ENCODE data around the gene RELB. TPM values are rescaled to one million over a fixed set of nuclear protein-coding genes. Genes with fewer than 3 reads are reported as not detected.
A peak's percentile ranks its signal among the peaks of the same experiment; 100 is the strongest.
"Not testable (repeated sequence)": the region's sequence is repeated elsewhere in the genome, so short reads cannot be mapped to it uniquely, and the experiment has no call there.

RELB gene
- total RNA-seq, 1 donor from 2014 or later = 3.5 TPM

DNA sequence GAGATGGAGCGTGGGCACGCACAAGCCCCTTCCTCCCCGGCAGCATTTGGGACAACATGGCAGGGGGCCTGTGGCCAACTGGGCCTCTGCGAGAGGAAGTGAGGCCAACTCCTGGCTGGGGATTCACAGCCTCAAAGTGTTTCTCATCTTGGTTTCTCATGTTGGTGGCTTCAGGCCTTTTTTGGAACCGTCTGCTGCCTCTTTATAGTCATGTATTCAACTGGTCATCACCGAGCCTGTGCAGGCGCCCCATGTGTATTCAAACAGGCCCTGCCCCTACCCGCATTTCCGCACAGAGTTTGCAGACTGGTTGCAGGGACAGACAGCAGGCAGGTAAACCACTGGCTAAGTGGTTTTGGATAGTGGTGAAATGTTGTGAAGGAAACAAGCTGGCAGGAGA, 17.3 kb upstream of the RELB start:
- ATAC-seq (no peak), DNase-seq (no peak)
- intact Hi-C loops (cut with micrococcal nuclease) = no loop called here

DNA sequence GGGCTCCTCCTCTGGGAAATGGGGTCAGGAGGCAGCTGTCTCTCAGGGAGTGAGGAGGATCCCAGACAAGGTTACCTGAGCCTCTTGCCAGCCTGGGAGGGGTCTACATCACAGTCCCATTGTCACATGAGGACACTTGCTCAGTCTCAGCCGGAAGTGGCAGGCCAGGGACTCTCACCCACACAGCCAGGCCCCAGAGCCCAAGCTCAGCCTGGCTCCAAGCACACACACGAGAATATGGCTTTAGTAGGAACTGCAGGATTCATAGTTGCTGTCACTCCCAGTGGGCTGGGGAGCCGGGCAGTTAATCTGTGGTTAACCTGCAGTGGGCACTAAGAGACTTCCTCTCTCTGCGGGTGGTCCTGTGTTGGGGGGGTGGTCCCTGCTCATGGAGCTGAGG, 15.8 kb upstream of the RELB start:
- intact Hi-C loops (cut with micrococcal nuclease) = no loop called here

DNA sequence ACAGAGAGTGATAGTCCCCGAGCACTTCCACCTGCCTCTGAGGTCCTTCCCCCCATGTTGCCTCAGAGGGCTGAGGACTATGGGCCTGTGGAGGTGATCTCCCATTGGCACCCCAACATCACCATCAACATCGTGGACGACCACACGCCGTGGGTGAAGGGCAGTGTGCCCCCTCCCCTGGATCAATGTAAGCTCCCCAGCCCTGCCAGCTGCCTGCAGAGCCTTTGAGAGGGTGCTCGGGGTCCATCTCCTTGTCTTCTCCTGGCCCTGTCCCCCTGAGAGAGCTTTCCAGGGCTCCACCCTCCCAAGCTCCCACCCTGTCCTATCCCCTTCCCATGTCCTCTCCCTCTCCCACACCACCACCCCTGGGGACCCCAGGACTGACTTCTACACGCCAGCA, 14.9 kb upstream of the RELB start:
- no peak for ATAC-seq
- intact Hi-C loops (cut with micrococcal nuclease) = no loop called here
- no peak for DNase-seq

More for the DNA sequence above, 15.8 kb upstream of the RELB start:
- DNase-seq (no peak), ATAC-seq (no peak)

DNA sequence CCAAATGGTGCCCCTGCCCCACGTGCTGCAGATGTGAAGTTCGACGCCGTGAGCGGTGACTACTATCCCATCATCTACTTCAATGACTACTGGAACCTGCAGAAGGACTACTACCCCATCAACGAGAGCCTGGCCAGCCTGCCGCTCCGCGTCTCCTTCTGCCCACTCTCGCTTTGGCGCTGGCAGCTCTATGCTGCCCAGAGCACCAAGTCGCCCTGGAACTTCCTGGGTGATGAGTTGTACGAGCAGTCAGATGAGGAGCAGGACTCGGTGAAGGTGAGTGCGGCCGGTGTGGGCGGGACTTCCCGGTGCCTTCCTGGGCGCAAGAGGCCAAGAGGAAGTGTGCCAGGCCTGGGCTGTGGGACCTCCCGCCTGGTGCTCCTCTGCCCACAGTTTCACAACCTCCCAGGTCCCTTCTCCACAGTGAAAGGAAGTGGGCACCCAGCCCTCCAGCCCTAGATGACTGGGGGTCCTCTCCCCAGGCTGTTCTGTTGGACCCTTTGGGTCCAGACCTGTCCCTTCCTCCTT, 14.1 kb upstream of the RELB start:
- ATAC-seq = no peak
- DNase-seq = no peak
- intact Hi-C loops (cut with micrococcal nuclease) = no loop called here

DNA sequence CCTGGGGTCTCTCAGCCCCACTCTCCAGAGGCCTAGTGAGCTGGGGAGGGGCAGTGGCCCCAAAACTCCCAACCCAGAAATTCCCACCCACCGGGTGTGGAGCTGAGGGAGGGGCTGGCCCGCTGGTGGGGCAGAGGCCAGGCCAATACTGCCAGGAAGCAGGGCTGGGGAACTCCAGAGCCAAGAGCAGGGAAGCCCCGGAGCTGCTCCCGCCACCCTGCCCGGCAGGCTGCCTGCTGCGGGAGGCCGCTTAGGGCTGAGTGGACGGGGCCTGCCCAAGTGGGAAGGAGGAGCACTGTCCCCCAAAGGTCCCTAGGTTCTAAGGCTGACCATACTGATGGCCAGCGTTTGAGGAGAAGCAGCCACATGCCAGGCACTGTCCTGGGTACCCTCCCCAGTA, 13.0 kb upstream of the RELB start:
- DNase-seq = no peak
- no peak for ATAC-seq
- intact Hi-C loops (cut with micrococcal nuclease) = no loop called here

DNA sequence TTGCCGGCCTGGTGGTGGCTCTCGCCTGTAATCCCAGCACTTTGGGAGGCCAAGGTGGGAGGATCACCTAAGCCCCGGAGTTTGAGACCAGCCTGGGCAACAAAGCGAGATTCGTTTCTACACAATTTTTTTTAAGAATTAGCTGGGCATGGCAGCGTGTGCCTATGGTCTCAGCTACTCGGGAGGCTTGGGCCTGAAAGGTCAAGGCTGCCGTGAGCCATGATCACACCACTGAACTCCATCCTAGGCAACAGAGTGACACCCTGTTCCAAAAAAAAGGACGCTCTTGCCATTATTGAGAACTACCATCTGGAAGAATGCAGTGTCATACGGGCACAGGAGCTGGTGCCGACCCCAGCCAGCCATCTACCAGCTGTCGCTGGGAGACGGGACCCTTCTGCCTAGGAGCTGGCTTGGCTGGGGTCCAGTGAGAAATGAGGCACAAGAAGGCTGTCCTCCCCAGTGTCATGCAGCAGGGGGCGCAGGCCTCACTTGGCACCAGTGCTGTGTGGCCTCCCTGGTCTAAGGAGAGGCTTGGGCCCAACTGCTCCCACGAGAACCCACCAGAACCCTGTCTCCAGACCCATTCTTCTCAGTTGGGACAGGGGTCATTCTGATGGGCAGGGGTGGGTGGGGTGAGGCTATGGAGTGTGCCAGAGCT, 12.2 kb upstream of the RELB start:
- DNase-seq (peak; percentile 74), ATAC-seq (peak; percentile 43)
- intact Hi-C loops (cut with micrococcal nuclease) = no loop called here

DNA sequence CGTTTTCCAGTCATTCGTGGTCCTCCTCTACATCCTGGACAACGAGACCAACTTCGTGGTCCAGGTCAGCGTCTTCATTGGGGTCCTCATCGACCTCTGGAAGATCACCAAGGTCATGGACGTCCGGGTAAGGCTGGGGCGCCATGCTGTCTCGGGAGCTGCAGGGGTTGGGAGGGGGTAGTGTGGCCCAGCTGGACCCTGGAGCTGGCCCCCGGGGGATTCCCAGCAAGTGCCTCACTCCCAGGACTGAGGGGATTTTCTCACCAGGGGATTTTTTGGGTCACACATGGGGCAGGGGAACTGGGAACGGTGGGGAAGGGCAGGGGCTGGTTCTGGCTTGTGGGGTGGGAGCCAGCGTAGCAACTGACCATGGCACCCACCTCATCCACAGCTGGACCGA, 10.8 kb upstream of the RELB start:
- no peak for ATAC-seq
- intact Hi-C loops (cut with micrococcal nuclease) = no loop called here
- DNase-seq = no peak

DNA sequence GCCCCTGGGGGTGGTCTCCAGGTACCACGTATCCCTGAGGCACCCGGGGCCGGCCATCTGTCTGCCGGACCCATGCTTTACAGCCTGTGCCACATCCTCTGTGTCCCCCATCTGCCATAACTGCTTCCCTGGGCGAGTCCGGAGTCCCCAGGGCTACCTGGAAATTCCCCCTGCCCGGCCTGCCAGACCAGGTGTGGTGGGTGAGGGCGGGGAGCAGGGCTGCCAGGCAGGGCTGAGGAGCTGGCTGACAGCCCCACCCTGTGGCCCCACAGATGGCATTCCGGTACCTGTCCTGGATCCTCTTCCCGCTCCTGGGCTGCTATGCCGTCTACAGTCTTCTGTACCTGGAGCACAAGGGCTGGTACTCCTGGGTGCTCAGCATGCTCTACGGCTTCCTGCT, 10.3 kb upstream of the RELB start:
- intact Hi-C loops (cut with micrococcal nuclease) = no loop called here
- DNase-seq = no peak
- ATAC-seq = no peak

DNA sequence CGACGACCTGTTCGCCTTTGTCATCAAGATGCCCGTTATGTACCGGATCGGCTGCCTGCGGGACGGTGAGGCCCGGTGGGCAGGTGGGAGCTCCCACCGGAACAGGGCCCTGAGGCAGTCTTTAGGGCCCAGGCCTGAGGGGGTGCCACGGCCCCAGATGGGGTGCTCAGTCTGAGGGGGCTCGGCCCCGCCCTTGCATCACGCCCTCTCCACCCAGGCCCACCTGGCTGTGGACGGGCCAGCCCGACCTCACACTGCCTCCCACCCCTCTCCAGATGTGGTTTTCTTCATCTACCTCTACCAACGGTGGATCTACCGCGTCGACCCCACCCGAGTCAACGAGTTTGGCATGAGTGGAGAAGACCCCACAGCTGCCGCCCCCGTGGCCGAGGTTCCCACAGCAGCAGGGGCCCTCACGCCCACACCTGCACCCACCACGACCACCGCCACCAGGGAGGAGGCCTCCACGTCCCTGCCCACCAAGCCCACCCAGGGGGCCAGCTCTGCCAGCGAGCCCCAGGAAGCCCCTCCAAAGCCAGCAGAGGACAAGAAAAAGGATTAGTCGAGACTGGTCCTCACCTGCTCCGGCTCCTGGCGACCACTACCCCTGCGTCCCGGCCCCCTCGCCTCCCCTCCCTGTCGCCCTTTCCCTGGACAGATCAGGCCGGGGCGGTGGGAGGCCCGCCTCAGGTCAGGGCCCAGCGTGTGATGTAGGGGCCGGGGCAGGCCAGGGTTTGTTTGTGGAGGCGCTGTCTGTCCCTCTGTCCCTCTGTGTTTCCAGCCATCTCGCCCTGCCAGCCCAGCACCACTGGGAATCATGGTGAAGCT, 8.7 kb upstream of the RELB start:
- DNase-seq = no peak
- no peak for ATAC-seq
- intact Hi-C loops (cut with micrococcal nuclease) = no loop called here

DNA sequence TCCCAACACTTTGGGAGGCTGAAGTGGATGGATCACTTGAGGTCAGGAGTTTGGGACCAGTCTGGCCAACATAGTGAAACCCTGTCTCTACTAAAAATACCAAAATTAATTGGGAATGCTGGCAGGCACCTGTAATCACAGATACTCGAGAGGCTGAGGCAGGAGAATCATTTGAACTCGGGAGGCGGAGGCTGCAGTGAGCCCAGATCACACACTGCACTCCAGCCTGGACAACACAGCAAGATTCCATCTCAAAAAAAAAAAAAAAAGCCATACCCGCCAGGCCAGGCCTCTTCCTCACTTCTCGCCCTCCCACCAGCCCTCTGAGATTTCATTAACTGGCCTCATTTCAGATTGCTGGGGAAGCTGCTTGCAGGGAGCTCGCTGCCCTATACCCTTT, 7.7 kb upstream of the RELB start:
- ATAC-seq (no peak), DNase-seq (no peak)
- intact Hi-C loops (cut with micrococcal nuclease) = no loop called here

DNA sequence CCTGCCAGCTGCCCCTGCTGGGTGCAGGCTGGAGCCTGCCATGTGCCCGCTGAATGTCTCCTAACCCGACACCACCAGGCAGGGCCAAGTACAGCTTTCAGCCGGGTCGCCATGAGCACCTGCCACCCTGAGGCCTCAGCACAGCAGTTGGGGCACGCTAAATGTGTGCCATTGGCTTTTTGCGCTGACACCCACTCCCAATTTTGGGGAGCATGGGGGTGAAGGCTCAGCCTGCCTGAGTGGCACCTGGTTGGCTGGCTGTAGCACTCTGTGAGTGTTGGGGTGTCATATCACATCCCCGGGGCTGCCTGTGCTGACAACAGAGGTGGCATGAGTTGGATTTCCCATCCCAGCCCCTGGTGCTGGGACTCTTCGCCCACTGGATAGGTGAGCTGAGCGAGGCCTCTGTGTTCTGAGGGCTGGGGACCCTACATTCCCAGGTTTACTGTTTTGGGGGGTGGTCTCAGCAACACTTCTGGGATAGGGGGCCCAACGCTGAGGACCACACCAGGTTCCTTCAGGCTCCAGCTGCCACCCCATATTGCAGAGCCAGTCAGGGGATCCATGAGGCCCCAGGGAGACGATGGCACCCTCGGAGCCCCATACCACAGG, 7.2 kb upstream of the RELB start:
- intact Hi-C loops (cut with micrococcal nuclease) = no loop called here
- ATAC-seq (no peak), DNase-seq (no peak)

DNA sequence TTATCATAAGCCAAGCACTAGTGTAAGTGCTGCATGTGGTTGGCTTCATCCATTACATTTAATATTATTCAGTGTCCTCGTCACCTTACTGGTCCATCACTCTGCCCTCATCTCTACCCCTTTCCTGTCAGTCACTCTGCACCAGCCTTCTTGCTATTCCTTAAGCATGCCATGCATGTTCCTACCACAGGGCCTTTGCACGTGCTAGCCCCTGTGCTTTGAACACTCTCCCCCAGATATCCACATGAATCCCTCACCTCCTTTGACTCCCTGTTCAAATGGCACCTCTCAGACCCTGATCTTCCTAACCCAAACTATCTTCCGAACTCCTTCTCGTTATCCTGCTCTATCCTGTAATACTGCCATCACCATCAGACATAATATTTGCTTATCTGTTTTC, 3.2 kb upstream of the RELB start:
- intact Hi-C loops (cut with micrococcal nuclease) = no loop called here
- DNase-seq = no peak
- no peak for ATAC-seq

DNA sequence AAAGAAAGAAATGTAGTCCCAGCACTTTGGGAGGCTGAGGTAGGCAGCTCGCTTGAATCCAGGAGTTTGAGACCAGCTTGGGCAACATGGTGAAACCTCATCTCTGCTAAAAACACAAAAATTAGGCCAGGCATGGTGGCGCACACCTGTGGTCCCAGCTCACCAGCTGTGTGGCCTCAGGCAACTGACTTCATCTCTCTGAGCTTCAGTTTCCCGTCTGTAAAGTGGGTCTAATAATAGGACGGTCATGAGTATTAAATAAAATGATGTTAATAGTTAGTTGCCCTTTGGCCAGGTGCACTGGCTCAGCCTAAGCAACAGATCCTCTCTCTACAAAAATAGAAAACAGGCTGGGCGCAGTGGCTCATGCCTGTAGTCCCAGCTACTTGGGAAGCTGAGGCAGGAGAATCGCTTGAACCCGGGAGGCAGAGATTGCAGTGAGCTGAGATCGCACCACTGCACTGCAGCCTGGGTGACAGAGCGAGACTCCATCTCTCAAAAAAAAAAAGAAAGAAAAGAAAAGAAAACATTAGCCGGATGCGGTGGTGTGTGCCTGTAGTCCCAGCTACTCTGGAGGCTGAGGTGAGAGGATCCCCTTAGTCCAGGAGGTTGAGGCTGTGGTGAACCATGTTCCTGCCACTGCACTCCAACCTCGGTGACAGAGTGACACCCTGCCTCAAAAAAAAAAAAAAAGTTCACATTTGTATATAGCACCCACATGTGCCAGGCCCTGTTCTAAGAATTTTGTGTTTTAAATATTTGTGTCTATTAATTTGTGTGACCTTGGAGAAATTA, 1.9 kb upstream of the RELB start:
- ATAC-seq; intact Hi-C loops (cut with micrococcal nuclease); DNase-seq: not testable (repeated sequence)

DNA sequence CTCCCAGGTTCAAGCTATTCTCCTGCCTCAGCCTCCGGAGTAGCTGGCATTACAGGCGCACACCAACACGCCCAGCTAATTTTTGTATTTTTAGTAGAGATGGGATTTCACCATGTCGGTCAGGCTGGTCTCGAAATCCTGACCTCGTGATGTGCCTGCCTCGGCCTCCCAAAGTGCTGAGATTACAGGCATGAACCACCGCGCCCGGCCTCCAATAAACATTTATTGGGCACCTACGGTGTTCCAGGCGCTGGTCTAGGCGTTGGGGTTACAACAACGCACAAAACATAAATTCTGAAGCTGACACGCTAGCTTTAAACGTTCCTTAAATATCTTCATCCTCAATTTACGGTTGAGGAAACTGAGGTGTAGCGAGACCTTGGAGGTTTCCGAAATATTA, 599 bp upstream of the RELB start:
- DNase-seq; ATAC-seq; intact Hi-C loops (cut with micrococcal nuclease): not testable (repeated sequence)

DNA sequence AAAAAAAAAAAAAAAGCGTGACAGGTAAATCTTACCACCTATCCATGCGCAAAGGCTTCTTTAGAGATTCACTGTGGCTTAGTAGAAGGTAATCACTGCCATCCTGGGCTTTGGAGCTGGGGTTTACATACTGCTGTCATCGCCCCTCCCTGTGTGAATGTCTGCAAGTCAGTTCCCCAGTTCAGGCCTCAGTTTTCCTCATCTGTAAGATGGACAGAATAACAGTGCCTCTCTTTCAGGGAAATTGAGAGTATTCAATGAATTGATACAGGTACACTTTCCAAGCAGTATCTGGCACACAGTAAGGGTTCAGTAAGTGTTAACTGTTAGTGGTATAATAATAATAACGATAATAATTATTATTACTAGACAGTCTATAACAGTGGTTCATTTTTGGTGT, 2.2 kb downstream of the RELB start:
- ATAC-seq (no peak), DNase-seq (no peak)
- intact Hi-C loops (cut with micrococcal nuclease) = no loop called here

DNA sequence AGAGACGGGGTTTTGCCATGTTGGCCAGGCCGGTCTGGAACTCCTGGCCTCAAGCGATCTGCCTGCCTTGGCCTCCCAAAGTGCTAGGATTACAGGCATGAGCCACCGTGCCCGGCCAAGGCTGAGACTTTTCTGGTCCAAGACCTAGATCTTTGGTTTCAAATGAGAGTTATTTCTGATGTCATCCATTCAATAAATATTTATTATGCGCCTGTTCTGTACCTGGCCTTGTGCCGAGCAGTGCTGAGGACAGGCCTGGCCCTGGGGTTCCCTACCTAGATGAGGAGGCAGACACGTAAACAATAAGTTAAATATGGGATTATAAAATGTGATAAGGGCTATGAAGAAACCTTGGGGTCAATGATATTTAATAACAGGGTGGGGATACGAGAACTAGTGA, 4.5 kb downstream of the RELB start:
- intact Hi-C loops (cut with micrococcal nuclease) = no loop called here
- ATAC-seq (no peak), DNase-seq (no peak)

DNA sequence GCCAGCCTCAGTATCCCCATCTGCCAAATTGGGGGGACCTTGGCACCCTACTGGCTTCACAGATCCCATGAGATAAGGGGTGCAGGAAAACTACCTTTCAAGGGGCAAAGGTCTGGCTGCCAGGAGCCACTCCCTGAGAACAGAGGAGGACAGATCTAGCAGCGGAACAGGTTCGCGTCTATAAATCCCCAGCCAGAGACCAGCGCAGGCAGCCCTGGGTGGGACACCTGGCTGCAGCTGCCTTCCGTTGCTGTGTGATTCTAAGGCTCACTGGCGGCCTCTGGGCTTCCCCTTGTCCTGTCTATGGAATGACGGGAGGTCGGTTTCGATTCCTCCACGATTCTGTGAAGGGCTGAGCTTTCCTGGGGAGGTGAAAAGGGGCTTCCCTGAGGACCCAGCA, 7.3 kb downstream of the RELB start:
- no peak for ATAC-seq
- DNase-seq = no peak
- intact Hi-C loops (cut with micrococcal nuclease) = no loop called here

DNA sequence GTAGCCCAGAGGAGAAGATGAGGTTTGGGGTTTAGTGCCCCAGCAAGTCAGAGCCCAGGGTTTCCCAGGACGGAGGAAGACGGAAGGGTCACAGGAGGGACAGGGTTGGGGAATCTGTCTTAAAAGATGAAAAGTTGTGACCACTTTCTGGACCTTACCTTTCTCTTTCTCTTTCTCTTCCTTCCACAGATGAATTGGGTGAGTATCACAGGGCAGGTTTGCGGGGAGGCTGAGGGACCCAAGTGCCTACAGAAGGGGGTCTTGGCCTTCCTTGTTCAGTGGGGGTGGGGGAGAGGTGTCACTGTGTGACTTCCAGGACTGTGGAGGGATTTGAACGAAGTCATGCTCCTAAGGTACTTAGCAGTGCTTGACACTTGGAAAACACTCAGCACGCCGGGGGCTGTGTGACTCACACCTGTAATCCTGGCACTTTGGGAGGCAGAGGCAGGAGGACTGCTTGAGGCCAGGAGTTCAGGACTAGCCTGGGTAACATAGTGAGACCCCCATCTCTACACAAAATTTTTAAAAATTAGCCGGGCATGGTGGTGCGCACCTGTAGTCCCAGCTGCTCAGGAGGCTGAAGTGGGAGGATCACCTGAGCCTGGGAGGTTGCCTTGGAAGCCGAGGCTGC, 8.5 kb downstream of the RELB start:
- no peak for ATAC-seq
- intact Hi-C loops (cut with micrococcal nuclease) = no loop called here
- DNase-seq = no peak

DNA sequence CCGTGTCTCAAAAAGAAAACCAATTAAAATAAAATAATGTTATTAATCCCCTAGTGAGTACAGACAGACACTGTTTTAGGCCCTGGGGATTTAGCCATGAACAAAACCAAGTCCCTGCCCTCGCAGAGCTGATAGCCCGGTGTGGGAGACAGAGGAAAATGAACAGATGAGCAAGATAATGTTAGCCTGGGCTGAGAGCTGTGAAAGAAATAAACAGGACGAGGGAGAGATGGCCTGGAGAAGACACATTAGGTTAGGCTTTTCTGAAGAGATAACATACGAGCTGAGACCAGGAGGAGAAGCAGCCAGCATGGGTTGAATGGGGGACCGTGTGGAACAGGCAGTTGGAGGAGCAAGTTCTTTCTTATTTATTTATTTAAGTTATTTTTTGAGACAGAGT, 9.0 kb downstream of the RELB start:
- no peak for ATAC-seq
- intact Hi-C loops (cut with micrococcal nuclease) = no loop called here
- DNase-seq = no peak
